ENCODE data around the gene CLCF1. TPM values are rescaled to one million over a fixed set of nuclear protein-coding genes. Genes with fewer than 3 reads are reported as not detected.

CLCF1 gene
- polyA plus RNA-seq, 1 donor from 2014 or later: not detected

DNA sequence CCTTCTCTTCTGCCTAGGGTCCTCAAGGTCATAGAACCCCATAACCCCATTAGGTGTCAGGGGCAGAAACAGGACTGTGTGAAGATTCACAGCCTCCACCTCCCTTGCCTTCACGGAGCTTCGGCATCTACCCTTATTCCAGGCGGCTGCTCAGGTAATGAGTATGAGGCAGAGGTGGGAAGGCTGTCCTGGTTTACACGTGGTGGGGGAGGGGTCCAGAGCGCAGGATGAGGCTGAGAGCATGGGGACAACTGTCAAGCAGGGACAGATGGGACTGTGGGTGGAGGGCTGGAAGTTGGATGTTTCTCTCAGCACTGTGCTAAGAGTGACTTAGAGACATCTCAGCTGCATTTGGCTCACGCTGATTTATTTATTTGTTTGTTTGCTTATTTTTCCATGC lies 14.1 kb upstream of the CLCF1 start:
- Histone ChIP-seq H3K9ac (ENCODE audit: low read length) (no peak overlapping the region), H3K27ac (ENCODE audit: low read length) (no peak overlapping the region), H3K9me3 (ENCODE audit: low read length) (no peaks in the 10 kb centered on the region), H3K4me2 (ENCODE audit: low read length) (no peak overlapping the region), H4K20me1 (ENCODE audit: insufficient read depth) (no peaks in the 10 kb centered on the region), H3K79me2 (replicated peaks; ENCODE audit: insufficient read depth, low read length) (no peaks in the 10 kb centered on the region), H3F3A (ENCODE audit: insufficient read depth, low read length, poor library complexity, severe bottlenecking) (no peaks in the 10 kb centered on the region), H3K36me3 (ENCODE audit: insufficient read depth, low read length) (no peaks in the 10 kb centered on the region), H2AFZ (ENCODE audit: low read depth, low read length) (no peak overlapping the region), H3K9me2 (ENCODE audit: insufficient read depth, low read length) (no peaks in the 10 kb centered on the region), H3K4me3 (ENCODE audit: low read length) (no peak overlapping the region), H3K27me3 (ENCODE audit: insufficient read depth, low read depth, low read length) (no peaks in the 10 kb centered on the region)
- TF ChIP-seq REST (IDR thresholded peaks at IDR 0.05; ENCODE audit: borderline replicate concordance) (no peak), SMC3 (conservative IDR thresholded peaks at IDR 0.05; ENCODE audit: poor library complexity) (no peak), TAF1 (IDR thresholded peaks at IDR 0.05; ENCODE audit: low read depth) (no peak), MXI1 (conservative IDR thresholded peaks at IDR 0.05; ENCODE audit: poor library complexity, severe bottlenecking) (no peak), EP300 (conservative IDR thresholded peaks at IDR 0.05; ENCODE audit: poor library complexity, severe bottlenecking) (no peak)
- TF ChIP-seq, protein P1, sequence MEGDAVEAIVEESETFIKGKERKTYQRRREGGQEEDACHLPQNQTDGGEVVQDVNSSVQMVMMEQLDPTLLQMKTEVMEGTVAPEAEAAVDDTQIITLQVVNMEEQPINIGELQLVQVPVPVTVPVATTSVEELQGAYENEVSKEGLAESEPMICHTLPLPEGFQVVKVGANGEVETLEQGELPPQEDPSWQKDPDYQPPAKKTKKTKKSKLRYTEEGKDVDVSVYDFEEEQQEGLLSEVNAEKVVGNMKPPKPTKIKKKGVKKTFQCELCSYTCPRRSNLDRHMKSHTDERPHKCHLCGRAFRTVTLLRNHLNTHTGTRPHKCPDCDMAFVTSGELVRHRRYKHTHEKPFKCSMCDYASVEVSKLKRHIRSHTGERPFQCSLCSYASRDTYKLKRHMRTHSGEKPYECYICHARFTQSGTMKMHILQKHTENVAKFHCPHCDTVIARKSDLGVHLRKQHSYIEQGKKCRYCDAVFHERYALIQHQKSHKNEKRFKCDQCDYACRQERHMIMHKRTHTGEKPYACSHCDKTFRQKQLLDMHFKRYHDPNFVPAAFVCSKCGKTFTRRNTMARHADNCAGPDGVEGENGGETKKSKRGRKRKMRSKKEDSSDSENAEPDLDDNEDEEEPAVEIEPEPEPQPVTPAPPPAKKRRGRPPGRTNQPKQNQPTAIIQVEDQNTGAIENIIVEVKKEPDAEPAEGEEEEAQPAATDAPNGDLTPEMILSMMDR (IDR thresholded peaks at IDR 0.05; ENCODE audit: poor library complexity, severe bottlenecking): no peak

- TF ChIP-seq EP300 (conservative IDR thresholded peaks at IDR 0.05; ENCODE audit: poor library complexity, severe bottlenecking) (no peak), EZH2 (IDR thresholded peaks at IDR 0.05; ENCODE audit: borderline replicate concordance, insufficient read depth, low read length, poor library complexity, severe bottlenecking) (no peak), REST (IDR thresholded peaks at IDR 0.05; ENCODE audit: borderline replicate concordance) (no peak), POLR2AphosphoS5 (IDR thresholded peaks at IDR 0.05) (no peak), MXI1 (conservative IDR thresholded peaks at IDR 0.05; ENCODE audit: poor library complexity, severe bottlenecking) (no peak), TAF1 (IDR thresholded peaks at IDR 0.05; ENCODE audit: low read depth) (no peak), RAD21 (conservative IDR thresholded peaks at IDR 0.05) (no peak), SMC3 (conservative IDR thresholded peaks at IDR 0.05; ENCODE audit: poor library complexity) (no peak)
- TF ChIP-seq, protein P1 (IDR thresholded peaks at IDR 0.05; ENCODE audit: poor library complexity, severe bottlenecking): no peak
- Histone ChIP-seq H4K20me1 (ENCODE audit: insufficient read depth) (no peaks in the 10 kb centered on the region), H3K36me3 (ENCODE audit: insufficient read depth, low read length) (no peaks in the 10 kb centered on the region), H3K9me3 (ENCODE audit: low read length) (no peaks in the 10 kb centered on the region), H3K4me3 (ENCODE audit: low read length) (no peak overlapping the region), H3K9ac (ENCODE audit: low read length) (no peak overlapping the region), H3F3A (ENCODE audit: insufficient read depth, low read length, poor library complexity, severe bottlenecking) (no peaks in the 10 kb centered on the region), H3K27me3 (ENCODE audit: insufficient read depth, low read depth, low read length) (no peaks in the 10 kb centered on the region), H3K4me2 (ENCODE audit: low read length) (no peak overlapping the region), H3K27ac (ENCODE audit: low read length) (no peak overlapping the region), H3K79me2 (replicated peaks; ENCODE audit: insufficient read depth, low read length) (no peaks in the 10 kb centered on the region), H2AFZ (ENCODE audit: low read depth, low read length) (no peak overlapping the region), H3K9me2 (ENCODE audit: insufficient read depth, low read length) (no peaks in the 10 kb centered on the region)
Observed at GRCh38 chr11:67387069-67387468, 13.7 kb upstream of the CLCF1 start.

Data from neural cell (in vitro differentiated cells).